NB4 (cell line): Measurements from ENCODE around the gene ANKS1B.

Experiments used
- DNase-seq: peaks from one replicate; pipeline ENCODE4 v3.0.0; 2010; ENCODE audit warnings: low read depth
- H3K4me3 ChIP-seq: one replicate; pipeline ENCODE4 v1.5.1; 2011; ENCODE audit warnings: mild to moderate bottlenecking, low read depth, low read length, moderate library complexity
- MYC ChIP-seq: IDR thresholded peaks from 2 replicates; pipeline ENCODE4 v1.6.1; 2011; ENCODE audit warnings: low read depth, low read length
- POLR2A ChIP-seq: IDR thresholded peaks from 2 replicates; pipeline ENCODE4 v1.6.1; 2011; ENCODE audit warnings: mild to moderate bottlenecking; ENCODE audit not compliant: insufficient read length; ENCODE audit errors: extremely low read depth
- TF ChIP-seq, protein P1 (sequence below): IDR thresholded peaks from one replicate; pipeline ENCODE4 v1.5.1; 2012; ENCODE audit warnings: low read depth, low read length
- TF ChIP-seq, protein P2 (sequence below): IDR thresholded peaks from 2 replicates; pipeline ENCODE4 v1.6.1; 2011; ENCODE audit warnings: low read depth, low read length

Gene ANKS1B

DNA sequence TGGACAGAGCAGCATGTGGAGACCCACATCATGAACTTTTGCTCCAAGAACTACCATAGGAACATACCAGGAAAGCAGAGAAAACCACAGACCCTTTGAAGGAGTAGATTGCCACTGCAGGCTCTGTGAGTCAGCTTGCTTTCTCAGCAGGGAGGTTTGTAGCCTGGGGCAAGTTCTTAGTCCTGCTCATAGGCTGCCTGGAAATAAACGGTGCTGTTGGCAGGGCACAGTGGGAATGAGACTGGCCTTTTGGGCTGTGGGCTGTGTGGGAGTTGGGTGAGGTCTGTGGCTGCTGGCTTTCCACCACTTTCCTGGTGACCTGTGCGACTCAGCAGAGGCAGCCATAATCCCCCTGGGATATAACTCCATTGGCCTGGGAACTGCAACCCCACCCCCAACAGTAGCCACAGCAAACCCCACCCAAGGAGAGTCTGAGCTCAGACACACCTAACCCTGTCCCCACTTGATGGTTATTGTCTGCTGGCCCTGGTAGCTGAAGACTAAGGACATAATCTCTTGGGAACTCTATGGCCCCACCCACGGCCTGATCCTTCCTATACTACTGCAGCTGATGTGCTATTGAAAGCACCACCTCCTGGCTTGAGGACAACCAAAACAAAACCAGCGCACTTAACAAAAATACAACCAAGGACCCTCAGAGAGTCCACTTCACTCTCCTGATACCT is 529.2 kb downstream of the ANKS1B start:
- DNase-seq = peak; percentile 24
- no peak overlapping the region for H3K4me3 ChIP-seq
- TF ChIP-seq, protein P1, sequence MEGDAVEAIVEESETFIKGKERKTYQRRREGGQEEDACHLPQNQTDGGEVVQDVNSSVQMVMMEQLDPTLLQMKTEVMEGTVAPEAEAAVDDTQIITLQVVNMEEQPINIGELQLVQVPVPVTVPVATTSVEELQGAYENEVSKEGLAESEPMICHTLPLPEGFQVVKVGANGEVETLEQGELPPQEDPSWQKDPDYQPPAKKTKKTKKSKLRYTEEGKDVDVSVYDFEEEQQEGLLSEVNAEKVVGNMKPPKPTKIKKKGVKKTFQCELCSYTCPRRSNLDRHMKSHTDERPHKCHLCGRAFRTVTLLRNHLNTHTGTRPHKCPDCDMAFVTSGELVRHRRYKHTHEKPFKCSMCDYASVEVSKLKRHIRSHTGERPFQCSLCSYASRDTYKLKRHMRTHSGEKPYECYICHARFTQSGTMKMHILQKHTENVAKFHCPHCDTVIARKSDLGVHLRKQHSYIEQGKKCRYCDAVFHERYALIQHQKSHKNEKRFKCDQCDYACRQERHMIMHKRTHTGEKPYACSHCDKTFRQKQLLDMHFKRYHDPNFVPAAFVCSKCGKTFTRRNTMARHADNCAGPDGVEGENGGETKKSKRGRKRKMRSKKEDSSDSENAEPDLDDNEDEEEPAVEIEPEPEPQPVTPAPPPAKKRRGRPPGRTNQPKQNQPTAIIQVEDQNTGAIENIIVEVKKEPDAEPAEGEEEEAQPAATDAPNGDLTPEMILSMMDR = no peak
- TF ChIP-seq MYC (no peak), POLR2A (no peak)
- TF ChIP-seq, protein P2, sequence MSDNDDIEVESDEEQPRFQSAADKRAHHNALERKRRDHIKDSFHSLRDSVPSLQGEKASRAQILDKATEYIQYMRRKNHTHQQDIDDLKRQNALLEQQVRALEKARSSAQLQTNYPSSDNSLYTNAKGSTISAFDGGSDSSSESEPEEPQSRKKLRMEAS = no peak

DNA sequence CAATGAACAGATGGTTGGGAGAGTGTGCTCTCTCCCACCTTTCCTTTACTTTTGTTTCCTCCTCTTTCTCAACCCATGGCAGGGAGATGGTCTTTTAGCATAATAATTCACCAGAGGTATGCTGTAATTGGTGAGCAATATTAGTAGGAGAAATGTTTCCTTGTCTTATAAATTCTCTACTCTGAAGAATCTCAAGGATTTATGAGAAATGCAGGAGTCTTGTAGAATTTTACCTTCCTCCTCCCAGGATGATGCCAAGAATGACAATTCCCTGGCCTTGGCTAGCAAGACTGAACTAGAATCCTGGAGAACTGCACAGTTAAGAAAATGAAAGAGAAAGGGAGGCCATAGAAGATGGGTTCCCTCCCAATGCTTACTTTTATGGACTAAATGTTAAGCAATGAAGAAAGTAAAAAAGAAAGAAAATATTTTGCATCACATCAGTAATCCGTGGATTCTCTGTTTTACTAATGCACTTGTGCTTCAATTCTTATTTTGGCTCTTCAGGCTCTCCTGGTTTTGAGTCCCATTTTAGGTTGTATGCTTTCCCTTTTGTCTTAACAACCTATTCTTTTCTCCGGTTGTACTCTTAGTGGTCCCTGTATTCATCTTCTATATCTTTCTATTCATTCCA is 530.1 kb downstream of the ANKS1B start:
- DNase-seq = no peak
- TF ChIP-seq, protein P2 = no peak
- no peak for TF ChIP-seq POLR2A
- TF ChIP-seq, protein P1 = no peak
- TF ChIP-seq MYC = no peak
- H3K4me3 ChIP-seq = no peak overlapping the region

DNA sequence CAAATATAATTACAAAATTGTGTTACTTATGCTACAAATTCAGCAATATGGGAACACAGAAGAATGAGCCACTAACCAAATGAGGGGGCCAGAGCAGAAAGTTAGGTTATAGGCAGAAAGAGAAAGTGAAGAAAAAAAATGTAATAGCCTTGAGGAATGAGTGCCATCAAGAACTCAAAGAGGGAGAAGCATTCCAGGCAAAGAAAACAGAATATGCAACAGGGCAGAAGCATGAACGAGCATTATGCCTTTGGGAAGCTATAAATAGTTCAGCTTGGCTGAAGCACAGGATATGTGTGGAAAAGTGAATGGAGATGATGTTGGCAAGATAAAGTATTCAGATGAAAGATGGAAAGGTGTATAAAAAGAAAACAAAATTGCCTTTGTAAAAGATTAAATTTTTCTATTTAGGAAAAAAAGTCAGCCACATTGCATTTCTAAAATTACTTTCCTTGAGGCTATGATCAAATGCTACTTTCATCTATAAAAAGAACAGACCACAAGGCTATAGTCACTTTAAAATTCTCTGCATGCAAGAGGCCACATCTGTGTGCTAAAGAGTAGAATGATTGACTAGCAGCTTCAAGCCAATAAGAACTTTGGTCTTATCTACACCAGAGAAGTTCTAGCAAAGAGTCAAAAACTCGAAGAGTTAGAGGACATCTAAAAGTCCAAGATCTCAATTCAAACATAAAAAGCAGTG is 530.7 kb downstream of the ANKS1B start:
- no peak overlapping the region for H3K4me3 ChIP-seq
- no peak for TF ChIP-seq POLR2A
- DNase-seq = no peak

DNA sequence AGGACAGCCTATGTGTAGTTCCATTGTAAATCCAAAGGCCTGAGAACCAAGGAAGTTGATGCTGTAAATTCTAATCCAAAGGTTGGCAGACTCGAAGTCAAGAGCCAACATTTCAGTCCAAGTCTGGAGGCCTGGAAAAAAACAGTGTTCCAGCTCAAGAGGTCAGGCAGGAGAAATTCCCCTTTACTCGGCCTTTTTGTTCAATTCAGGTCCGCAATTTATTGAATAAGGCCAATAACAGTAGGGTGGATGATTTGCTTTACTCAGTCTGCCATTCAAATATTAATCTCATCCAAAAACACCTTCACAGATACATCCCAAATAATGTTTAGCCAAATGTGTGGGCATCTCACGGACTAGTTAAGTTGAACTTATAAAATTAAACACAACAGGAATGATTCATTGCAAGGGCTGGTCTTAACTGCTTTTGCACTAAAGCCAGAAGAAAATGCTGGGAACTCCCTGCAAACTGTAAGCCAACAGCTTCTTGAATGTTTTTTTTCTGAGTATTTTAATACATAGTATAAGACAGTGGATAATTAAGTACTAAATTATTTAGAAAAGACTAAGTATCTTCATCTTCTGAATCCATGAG is 534.6 kb downstream of the ANKS1B start:
- TF ChIP-seq POLR2A (no peak), MYC (no peak)
- TF ChIP-seq, protein P1 = no peak
- TF ChIP-seq, protein P2 = no peak
- H3K4me3 ChIP-seq = no peak overlapping the region
- DNase-seq = no peak

DNA sequence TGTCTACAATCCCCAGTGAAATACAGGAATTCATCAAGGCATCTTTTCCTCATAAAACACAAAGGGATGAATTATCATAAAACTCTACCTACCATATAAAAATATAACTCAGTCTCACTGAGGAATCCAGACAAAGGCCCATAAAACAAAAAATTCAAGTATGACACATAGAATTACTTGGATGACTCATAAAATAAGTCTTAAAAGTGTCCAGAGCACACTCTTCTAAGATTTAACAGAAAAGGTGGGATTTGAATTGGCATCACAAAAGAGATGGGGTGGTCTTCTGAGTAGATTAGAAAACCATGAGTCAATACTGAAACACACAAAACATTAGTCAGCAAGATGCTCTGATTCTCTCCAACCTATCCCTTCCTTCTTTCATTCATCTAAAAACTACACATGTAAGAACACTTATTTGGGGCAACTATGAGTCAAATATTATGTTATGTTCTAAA is 539.8 kb downstream of the ANKS1B start:
- TF ChIP-seq, protein P1 = no peak
- TF ChIP-seq, protein P2 = no peak
- no peak for TF ChIP-seq POLR2A
- TF ChIP-seq MYC = no peak
- no peak for DNase-seq
- H3K4me3 ChIP-seq = no peak overlapping the region

DNA sequence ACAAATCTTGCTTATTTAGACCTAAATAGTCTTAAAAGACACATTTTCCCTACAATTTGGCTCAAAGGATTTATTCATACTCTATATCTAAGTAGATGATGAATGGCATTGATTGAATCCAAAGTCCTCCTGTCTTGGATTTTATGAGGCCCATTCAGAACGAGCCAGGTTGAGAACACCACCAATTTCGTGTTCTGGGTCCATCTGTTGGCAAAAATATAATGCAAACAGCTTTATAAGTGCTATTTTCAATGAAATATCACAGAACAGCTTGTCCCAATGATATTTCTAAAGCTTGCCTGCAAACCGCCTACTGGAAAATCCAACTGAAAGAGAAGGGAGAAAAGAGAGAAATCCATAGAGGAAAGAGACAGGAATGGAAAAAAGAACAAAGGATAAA is 542.0 kb downstream of the ANKS1B start:
- TF ChIP-seq POLR2A = no peak
- TF ChIP-seq MYC = no peak
- TF ChIP-seq, protein P1 = no peak
- TF ChIP-seq, protein P2 = no peak
- H3K4me3 ChIP-seq = no peak overlapping the region
- DNase-seq = no peak
